ENCODE measurements around the gene ZBTB1.

Gene ZBTB1

GRCh38 chr14:64504310-64504896 is at the start of gene ZBTB1:
Gene ZBTB1 (plus strand): TSS chr14:64504770. CDS start chr14:64521505, 16,735 bp downstream.
- DNase-seq (ENCODE audit: low spot score) = peak; percentile 89

GRCh38 chr14:64459405-64460136 is 45.0 kb upstream of the ZBTB1 start:
- DNase-seq (ENCODE audit: low spot score) = no peak

- DNase-seq (ENCODE audit: low spot score) = no peak
Measured at GRCh38 chr14:64461221-64461620, 43.3 kb upstream of the ZBTB1 start.

GRCh38 chr14:64463195-64463594 is 41.4 kb upstream of the ZBTB1 start:
- DNase-seq (ENCODE audit: low spot score) = no peak

GRCh38 chr14:64463873-64464272 is 40.7 kb upstream of the ZBTB1 start:
- DNase-seq (ENCODE audit: low spot score) = no peak

GRCh38 chr14:64464651-64465050 is 39.9 kb upstream of the ZBTB1 start:
- DNase-seq (ENCODE audit: low spot score) = peak; percentile 7

- peak; percentile 49 for DNase-seq (ENCODE audit: low spot score)
Measured at GRCh38 chr14:64465191-64465822, 39.3 kb upstream of the ZBTB1 start, which contains the start of gene AKAP5. Gene AKAP5 (plus strand): TSS chr14:64465499. CDS start chr14:64468395, 2,896 bp downstream.

GRCh38 chr14:64465831-64466554 is 38.6 kb upstream of the ZBTB1 start:
- DNase-seq (ENCODE audit: low spot score) = peak; percentile 40

- no peak for DNase-seq (ENCODE audit: low spot score)
Measured at GRCh38 chr14:64467101-64467500, 37.5 kb upstream of the ZBTB1 start.

GRCh38 chr14:64467566-64467965 is 37.0 kb upstream of the ZBTB1 start:
- no peak for DNase-seq (ENCODE audit: low spot score)

- no peak for DNase-seq (ENCODE audit: low spot score)
Measured at GRCh38 chr14:64468451-64468850, 36.1 kb upstream of the ZBTB1 start.

GRCh38 chr14:64474041-64474440 is 30.5 kb upstream of the ZBTB1 start:
- no peak for DNase-seq (ENCODE audit: low spot score)

GRCh38 chr14:64474698-64475097 is 29.9 kb upstream of the ZBTB1 start:
- no peak for DNase-seq (ENCODE audit: low spot score)

- peak; percentile 35 for DNase-seq (ENCODE audit: low spot score)
Measured at GRCh38 chr14:64475585-64476273, 28.8 kb upstream of the ZBTB1 start.

- no peak for DNase-seq (ENCODE audit: low spot score)
Measured at GRCh38 chr14:64476438-64476837, 28.1 kb upstream of the ZBTB1 start.

- peak; percentile 28 for DNase-seq (ENCODE audit: low spot score)
Measured at GRCh38 chr14:64478634-64479250, 25.8 kb upstream of the ZBTB1 start.

- no peak for DNase-seq (ENCODE audit: low spot score)
Measured at GRCh38 chr14:64488590-64489099, 15.9 kb upstream of the ZBTB1 start.

- DNase-seq (ENCODE audit: low spot score) = no peak
Measured at GRCh38 chr14:64491637-64492036, 12.9 kb upstream of the ZBTB1 start.

GRCh38 chr14:64493455-64493854 is 11.1 kb upstream of the ZBTB1 start:
- no peak for DNase-seq (ENCODE audit: low spot score)

- DNase-seq (ENCODE audit: low spot score) = no peak
Measured at GRCh38 chr14:64495252-64495651, 9.3 kb upstream of the ZBTB1 start.

- no peak for DNase-seq (ENCODE audit: low spot score)
Measured at GRCh38 chr14:64496764-64497163, 7.8 kb upstream of the ZBTB1 start.
